ENCODE data around the gene MCIDAS.

Gene MCIDAS

DNA sequence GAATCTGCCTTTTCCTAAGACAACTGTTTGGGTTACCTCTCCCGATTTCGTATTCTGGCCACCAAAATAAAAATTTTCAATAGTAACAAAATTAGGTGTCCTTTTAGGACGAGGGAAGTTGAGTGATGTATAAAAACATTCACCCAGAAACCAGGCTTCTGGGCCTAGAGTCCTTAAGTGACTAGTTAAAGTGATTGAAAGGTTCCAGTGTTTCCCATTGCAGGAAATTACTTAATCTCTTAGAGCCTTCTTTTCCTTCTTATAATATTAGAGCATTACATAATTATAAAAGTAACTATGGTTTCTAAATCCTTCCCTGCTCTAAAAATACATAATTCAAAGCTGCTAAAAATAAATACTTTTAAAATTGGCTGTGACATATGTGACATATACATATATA is 7.3 kb downstream of the MCIDAS start:
- Histone ChIP-seq H3K4me1 (ENCODE audit: control insufficient read depth, low read depth, low read length) (peaks cover 19% of the 10 kb centered on the region), H3K9ac (ENCODE audit: low read length) (no peak overlapping the region), H3K27ac (ENCODE audit: low read length) (no peak overlapping the region), H3K4me3 (ENCODE audit: low read length) (peak overlapping the region; percentile 44), H3K9me3 (ENCODE audit: control insufficient read depth, low read depth, low read length) (no peaks in the 10 kb centered on the region), H3K36me3 (ENCODE audit: control insufficient read depth, low read depth, low read length) (no peaks in the 10 kb centered on the region), H3K27me3 (ENCODE audit: control insufficient read depth, insufficient read depth, low read length) (peaks cover 70% of the 10 kb centered on the region)

GRCh38 chr5:55218967-55219366 is 8.1 kb downstream of the MCIDAS start:
- H3K27me3 ChIP-seq (ENCODE audit: control insufficient read depth, insufficient read depth, low read length) = peaks cover 62% of the 10 kb centered on the region
- no peak overlapping the region for H3K9ac ChIP-seq (ENCODE audit: low read length)
- peaks cover 19% of the 10 kb centered on the region for H3K4me1 ChIP-seq (ENCODE audit: control insufficient read depth, low read depth, low read length)
- peak overlapping the region; percentile 19 for H3K4me3 ChIP-seq (ENCODE audit: low read length)
- no peak overlapping the region for H3K27ac ChIP-seq (ENCODE audit: low read length)
- H3K36me3 ChIP-seq (ENCODE audit: control insufficient read depth, low read depth, low read length) = no peaks in the 10 kb centered on the region
- no peaks in the 10 kb centered on the region for H3K9me3 ChIP-seq (ENCODE audit: control insufficient read depth, low read depth, low read length)

GRCh38 chr5:55211184-55211874 is 15.8 kb downstream of the MCIDAS start:
- H3K27ac ChIP-seq (ENCODE audit: low read length) = no peak overlapping the region
- no peaks in the 10 kb centered on the region for H3K27me3 ChIP-seq (ENCODE audit: control insufficient read depth, insufficient read depth, low read length)
- H3K4me1 ChIP-seq (ENCODE audit: control insufficient read depth, low read depth, low read length) = no peaks in the 10 kb centered on the region
- H3K9me3 ChIP-seq (ENCODE audit: control insufficient read depth, low read depth, low read length) = no peaks in the 10 kb centered on the region
- no peak overlapping the region for H3K4me3 ChIP-seq (ENCODE audit: low read length)
- no peaks in the 10 kb centered on the region for H3K36me3 ChIP-seq (ENCODE audit: control insufficient read depth, low read depth, low read length)
- no peak overlapping the region for H3K9ac ChIP-seq (ENCODE audit: low read length)

GRCh38 chr5:55205001-55205400 is 22.1 kb downstream of the MCIDAS start:
- Histone ChIP-seq H3K9ac (ENCODE audit: low read length) (no peak overlapping the region), H3K4me1 (ENCODE audit: control insufficient read depth, low read depth, low read length) (no peaks in the 10 kb centered on the region), H3K9me3 (ENCODE audit: control insufficient read depth, low read depth, low read length) (no peaks in the 10 kb centered on the region)

GRCh38 chr5:55191165-55191564 is 36.0 kb downstream of the MCIDAS start:
- Histone ChIP-seq H3K4me3 (ENCODE audit: low read length) (no peak overlapping the region), H3K36me3 (ENCODE audit: control insufficient read depth, low read depth, low read length) (no peaks in the 10 kb centered on the region), H3K9ac (ENCODE audit: low read length) (no peak overlapping the region), H3K9me3 (ENCODE audit: control insufficient read depth, low read depth, low read length) (no peaks in the 10 kb centered on the region), H3K4me1 (ENCODE audit: control insufficient read depth, low read depth, low read length) (no peaks in the 10 kb centered on the region), H3K27me3 (ENCODE audit: control insufficient read depth, insufficient read depth, low read length) (peaks cover 5% of the 10 kb centered on the region), H3K27ac (ENCODE audit: low read length) (no peak overlapping the region)

More at GRCh38 chr5:55205001-55205400, 22.1 kb downstream of the MCIDAS start:
- Histone ChIP-seq H3K4me3 (ENCODE audit: low read length) (no peak overlapping the region), H3K27me3 (ENCODE audit: control insufficient read depth, insufficient read depth, low read length) (no peaks in the 10 kb centered on the region), H3K27ac (ENCODE audit: low read length) (no peak overlapping the region), H3K36me3 (ENCODE audit: control insufficient read depth, low read depth, low read length) (no peaks in the 10 kb centered on the region)

DNA sequence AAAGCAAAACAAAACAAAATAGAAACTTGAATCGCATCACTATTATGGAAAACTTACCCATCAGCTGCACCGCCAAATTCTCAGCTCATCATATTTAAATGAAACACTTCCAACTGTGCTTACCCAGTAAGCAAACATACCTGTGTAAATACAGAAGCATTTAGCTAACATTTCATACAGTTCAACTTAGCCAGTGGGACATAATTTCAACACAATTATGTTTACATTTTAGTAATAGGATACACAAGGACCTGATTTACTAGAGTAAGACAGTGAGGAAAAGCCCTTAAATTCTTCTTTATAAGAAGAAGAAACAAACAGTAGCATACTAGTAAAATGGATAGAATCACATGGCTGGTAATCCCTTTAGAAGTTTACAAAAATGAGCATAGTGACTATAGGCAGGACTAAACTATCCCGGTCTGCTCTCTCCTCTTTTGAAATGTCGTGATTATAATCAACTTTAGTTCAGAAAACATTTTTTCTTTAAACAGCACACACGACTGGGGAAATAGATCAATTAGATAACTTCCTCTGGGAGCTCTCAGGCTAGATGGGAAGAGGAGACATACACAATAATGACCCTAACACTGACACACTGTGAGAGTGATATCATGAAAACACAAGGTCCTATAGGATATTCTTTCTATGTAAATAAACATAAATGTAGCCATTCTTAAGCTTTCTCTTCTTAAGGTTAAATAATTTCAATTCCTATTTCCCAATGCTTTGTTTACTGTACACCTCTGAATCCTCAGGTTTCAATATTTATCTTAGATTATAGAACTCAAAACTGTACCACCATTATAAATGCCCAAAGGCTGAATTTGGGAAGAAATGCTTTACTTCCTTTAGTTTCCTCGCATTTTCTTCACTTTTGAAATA is 38.2 kb downstream of the MCIDAS start:
- Histone ChIP-seq H3K4me3 (ENCODE audit: low read length) (no peak overlapping the region), H3K27me3 (ENCODE audit: control insufficient read depth, insufficient read depth, low read length) (peaks cover 16% of the 10 kb centered on the region), H3K9me3 (ENCODE audit: control insufficient read depth, low read depth, low read length) (no peaks in the 10 kb centered on the region), H3K4me1 (ENCODE audit: control insufficient read depth, low read depth, low read length) (no peaks in the 10 kb centered on the region), H3K27ac (ENCODE audit: low read length) (no peak overlapping the region), H3K9ac (ENCODE audit: low read length) (no peak overlapping the region), H3K36me3 (ENCODE audit: control insufficient read depth, low read depth, low read length) (no peaks in the 10 kb centered on the region)

DNA sequence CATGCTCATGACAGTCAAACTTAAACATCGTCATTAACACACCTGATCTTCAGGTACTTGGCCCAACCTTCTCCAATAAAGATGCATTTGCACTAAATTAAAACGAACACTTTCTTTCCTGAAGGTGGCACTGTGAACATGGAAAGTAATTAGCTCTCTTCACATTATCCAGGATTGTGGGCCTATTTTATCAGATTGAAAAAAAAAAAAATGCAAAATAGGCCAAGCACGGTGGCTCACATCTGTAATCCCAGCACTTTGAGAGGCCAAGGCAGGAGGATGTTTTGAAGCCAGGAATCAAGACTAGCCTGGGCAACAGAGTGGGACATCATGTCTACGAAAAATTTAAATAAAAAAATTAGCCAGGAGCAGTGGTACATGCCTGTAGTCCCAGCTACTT is 39.7 kb downstream of the MCIDAS start:
- Histone ChIP-seq H3K9me3 (ENCODE audit: control insufficient read depth, low read depth, low read length) (no peaks in the 10 kb centered on the region), H3K9ac (ENCODE audit: low read length) (no peak overlapping the region), H3K27me3 (ENCODE audit: control insufficient read depth, insufficient read depth, low read length) (peaks cover 16% of the 10 kb centered on the region), H3K27ac (ENCODE audit: low read length) (no peak overlapping the region), H3K4me1 (ENCODE audit: control insufficient read depth, low read depth, low read length) (no peaks in the 10 kb centered on the region), H3K4me3 (ENCODE audit: low read length) (no peak overlapping the region), H3K36me3 (ENCODE audit: control insufficient read depth, low read depth, low read length) (no peaks in the 10 kb centered on the region)

GRCh38 chr5:55180016-55180415 is 47.1 kb downstream of the MCIDAS start:
- no peaks in the 10 kb centered on the region for H3K9me3 ChIP-seq (ENCODE audit: control insufficient read depth, low read depth, low read length)
- no peaks in the 10 kb centered on the region for H3K36me3 ChIP-seq (ENCODE audit: control insufficient read depth, low read depth, low read length)
- H3K27ac ChIP-seq (ENCODE audit: low read length) = no peak overlapping the region
- peaks cover 6% of the 10 kb centered on the region for H3K4me1 ChIP-seq (ENCODE audit: control insufficient read depth, low read depth, low read length)
- peaks cover 72% of the 10 kb centered on the region for H3K27me3 ChIP-seq (ENCODE audit: control insufficient read depth, insufficient read depth, low read length)
- no peak overlapping the region for H3K9ac ChIP-seq (ENCODE audit: low read length)
- no peak overlapping the region for H3K4me3 ChIP-seq (ENCODE audit: low read length)

DNA sequence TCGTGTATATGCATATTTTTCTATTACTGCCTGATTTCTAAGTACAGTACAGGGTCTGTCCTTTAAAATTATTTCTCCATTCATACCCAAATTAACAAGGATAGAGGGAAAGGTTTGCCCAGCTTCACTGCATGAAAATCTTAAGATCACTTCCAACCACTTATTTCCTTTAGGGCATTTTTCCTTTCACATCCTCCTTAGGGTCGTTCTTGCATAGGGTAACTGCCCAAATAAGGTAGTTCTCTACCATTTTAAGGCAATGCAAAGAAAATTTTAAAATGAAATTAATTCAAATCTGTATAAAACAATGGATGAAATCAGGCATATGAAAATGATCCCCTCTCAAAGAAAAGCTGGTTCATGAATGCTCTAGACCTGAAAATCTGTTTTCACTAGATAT is 50.0 kb downstream of the MCIDAS start:
- Histone ChIP-seq H3K9ac (ENCODE audit: low read length) (no peak overlapping the region), H3K9me3 (ENCODE audit: control insufficient read depth, low read depth, low read length) (no peaks in the 10 kb centered on the region), H3K27me3 (ENCODE audit: control insufficient read depth, insufficient read depth, low read length) (peaks cover 96% of the 10 kb centered on the region), H3K4me3 (ENCODE audit: low read length) (peak overlapping the region; percentile 68), H3K27ac (ENCODE audit: low read length) (no peak overlapping the region), H3K4me1 (ENCODE audit: control insufficient read depth, low read depth, low read length) (peaks cover 13% of the 10 kb centered on the region), H3K36me3 (ENCODE audit: control insufficient read depth, low read depth, low read length) (no peaks in the 10 kb centered on the region)

DNA sequence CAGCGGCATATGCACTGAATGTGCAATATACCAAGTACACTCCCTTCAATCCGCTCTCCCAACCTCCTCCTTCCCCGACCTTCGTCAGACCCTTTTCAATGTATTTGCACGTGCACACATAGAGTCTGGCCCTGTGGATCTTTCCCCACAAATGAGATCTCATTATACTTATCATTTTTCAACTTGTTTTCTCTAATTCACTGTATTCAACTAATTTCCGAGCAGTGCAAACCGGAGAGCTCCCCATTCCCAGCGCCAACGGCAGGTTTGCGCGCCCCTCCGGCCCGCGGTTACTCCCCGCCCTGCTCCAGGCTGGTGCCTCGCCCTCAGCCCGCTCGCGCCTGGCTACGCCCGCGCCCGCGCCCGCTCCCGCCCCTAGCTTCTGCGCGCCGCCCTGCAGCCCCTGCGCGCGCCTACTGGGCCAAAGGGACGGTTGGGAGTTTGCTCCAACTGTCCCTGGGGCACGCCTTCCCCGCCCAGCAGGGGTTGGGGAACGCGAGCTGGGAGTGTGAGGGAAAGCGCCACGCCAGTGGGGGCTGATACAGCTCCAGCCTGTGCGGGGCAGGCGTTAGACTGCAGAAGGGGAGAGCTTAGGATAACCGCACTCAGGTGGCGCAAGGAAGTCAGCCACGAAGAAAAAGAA is 50.8 kb downstream of the MCIDAS start:
- H3K4me1 ChIP-seq (ENCODE audit: control insufficient read depth, low read depth, low read length) = peaks cover 13% of the 10 kb centered on the region
- no peaks in the 10 kb centered on the region for H3K9me3 ChIP-seq (ENCODE audit: control insufficient read depth, low read depth, low read length)
- H3K27me3 ChIP-seq (ENCODE audit: control insufficient read depth, insufficient read depth, low read length) = peaks cover 96% of the 10 kb centered on the region
- H3K36me3 ChIP-seq (ENCODE audit: control insufficient read depth, low read depth, low read length) = no peaks in the 10 kb centered on the region
- H3K4me3 ChIP-seq (ENCODE audit: low read length) = peak overlapping the region; percentile 68
- no peak overlapping the region for H3K9ac ChIP-seq (ENCODE audit: low read length)
- H3K27ac ChIP-seq (ENCODE audit: low read length) = no peak overlapping the region

- Histone ChIP-seq H3K9me3 (ENCODE audit: control insufficient read depth, low read depth, low read length) (no peaks in the 10 kb centered on the region), H3K36me3 (ENCODE audit: control insufficient read depth, low read depth, low read length) (no peaks in the 10 kb centered on the region), H3K27me3 (ENCODE audit: control insufficient read depth, insufficient read depth, low read length) (peaks cover 97% of the 10 kb centered on the region), H3K9ac (ENCODE audit: low read length) (no peak overlapping the region), H3K4me3 (ENCODE audit: low read length) (peak overlapping the region; percentile 68), H3K27ac (ENCODE audit: low read length) (no peak overlapping the region), H3K4me1 (ENCODE audit: control insufficient read depth, low read depth, low read length) (peaks cover 13% of the 10 kb centered on the region)
These were observed 51.3 kb downstream of the MCIDAS start for GRCh38 chr5:55175781-55176175.

All from iPS-18a (cell line).